PC-3 (cell line): ENCODE measurements around the gene PANK1. TPM values are rescaled to one million over a fixed set of nuclear protein-coding genes. Genes with fewer than 3 reads are reported as not detected.

Experiments used
- ATAC-seq: fragments of 200-7000 bp; cut with Tn5 transposase; 2 replicates; pipeline ENCODE4 v1.9.1; 2020; ENCODE audit warnings: mild to moderate bottlenecking, moderate library complexity
- BruUV-seq: library from RNA; stranded (reverse); fragments of 400-500 nt; replicated peaks from 2 replicates; lab custom pipeline; 2021; lab: Mats Ljungman, UMichigan
- CTCF ChIA-PET: fragments of 300-600 bp; sonication (Branson Sonifier 250); formaldehyde crosslinking; loops from one replicate; lab custom pipeline; 2022; ENCODE audit warnings: antibody characterized with exemption; lab: Charles Lee
- POLR2A ChIA-PET: fragments of 300-600 bp; sonication (Branson Sonifier 250); formaldehyde crosslinking; loops from one replicate; lab custom pipeline; 2022; ENCODE audit warnings: antibody characterized with exemption; ENCODE audit not compliant: unreplicated experiment; lab: Charles Lee
- DNase-seq: peaks from one replicate; pipeline ENCODE4 v3.0.0-alpha.2; 2015
- H2AFZ ChIP-seq: fragments of 300-600 bp; sonication (generic); 2 replicates; pipeline ENCODE4 v1.6.0; 2016; ENCODE audit warnings: antibody characterized with exemption, low read length
- H3F3A ChIP-seq: fragments of 300-600 bp; sonication (generic); one replicate; pipeline ENCODE4 v1.6.0; 2017; ENCODE audit warnings: antibody characterized with exemption, low read length, control low read depth, mild to moderate bottlenecking; ENCODE audit not compliant: unreplicated experiment
- H3K27ac ChIP-seq: fragments of 300-600 bp; sonication (generic); 2 replicates; pipeline ENCODE4 v1.5.1; 2016; ENCODE audit warnings: mild to moderate bottlenecking, low read length
- H3K27me3 ChIP-seq: fragments of 300-600 bp; sonication (generic); 2 replicates; pipeline ENCODE4 v1.6.1; 2016; ENCODE audit warnings: low read length, mixed read lengths
- H3K36me3 ChIP-seq: fragments of 300-600 bp; sonication (generic); 2 replicates; pipeline ENCODE4 v1.6.1; 2016; ENCODE audit warnings: low read depth, mixed run types, low read length, mixed read lengths
- H3K4me1 ChIP-seq: fragments of 300-600 bp; sonication (generic); 2 replicates; pipeline ENCODE4 v1.5.1; 2016; ENCODE audit warnings: low read length; ENCODE audit not compliant: insufficient read depth
- H3K4me2 ChIP-seq: fragments of 300-600 bp; sonication (generic); 2 replicates; pipeline ENCODE4 v1.6.0; 2016; ENCODE audit warnings: low read length
- H3K4me3 ChIP-seq: fragments of 300-600 bp; sonication (generic); 2 replicates; pipeline ENCODE4 v1.5.1; 2016; ENCODE audit warnings: mild to moderate bottlenecking, low read length, mixed read lengths
- H3K79me2 ChIP-seq: fragments of 300-600 bp; sonication (generic); 2 replicates; pipeline ENCODE4 v1.6.1; 2017; ENCODE audit warnings: low read length, mixed read lengths
- H3K9ac ChIP-seq: fragments of 300-600 bp; sonication (generic); 2 replicates; pipeline ENCODE4 v1.6.0; 2016; ENCODE audit warnings: mild to moderate bottlenecking, low read length
- H3K9me2 ChIP-seq: fragments of 300-600 bp; sonication (generic); replicated peaks from 2 replicates; pipeline ENCODE4 v1.6.1; 2016; ENCODE audit warnings: mixed run types, low read length, mixed read lengths
- H3K9me3 ChIP-seq: fragments of 300-600 bp; sonication (generic); 2 replicates; pipeline ENCODE4 v1.6.1; 2016; ENCODE audit warnings: low read length, mixed read lengths
- H4K20me1 ChIP-seq: fragments of 300-600 bp; sonication (generic); 2 replicates; pipeline ENCODE4 v1.6.1; 2016; ENCODE audit warnings: low read length, mixed read lengths
- CTCF ChIP-seq: fragments of 300-600 bp; sonication (generic); conservative IDR thresholded peaks from 2 replicates; pipeline ENCODE4 v1.5.1; 2017; ENCODE audit warnings: antibody characterized with exemption, low read depth, mild to moderate bottlenecking, low read length
- EZH2 ChIP-seq: fragments of 300-600 bp; sonication (generic); IDR thresholded peaks from one replicate; pipeline ENCODE4 v1.6.1; 2017; ENCODE audit warnings: antibody characterized with exemption, mild to moderate bottlenecking, low read length; ENCODE audit not compliant: unreplicated experiment
- EZH2phosphoT487 ChIP-seq: fragments of 300-600 bp; sonication (generic); IDR thresholded peaks from 2 replicates; pipeline ENCODE4 v1.6.1; 2018; ENCODE audit warnings: mild to moderate bottlenecking, antibody characterized with exemption, low read length, borderline replicate concordance
- intact Hi-C: fragments of 100-400 bp; cut with micrococcal nuclease; formaldehyde crosslinking; loops from 2 replicates; pipeline ENCODE4 v1.9.0; 2023
- total RNA-seq: library from RNA; depleted of rRNA; stranded (reverse); fragments of >200 nt; gene quantifications from 2 replicates; pipeline ENCODE4 v1.2.3, GENCODE V29; 2014

PANK1 gene
- total RNA-seq, 1 experiment from 2014 or later, result 3.9 TPM

- Histone ChIP-seq H3K4me2 (peak overlapping the region; percentile 84), H2AFZ (peak overlapping the region; percentile 92), H3K4me3 (peak overlapping the region; percentile 70), H3K27ac (no peak overlapping the region), H3K36me3 (no peaks in the 10 kb centered on the region), H3F3A (no peaks in the 10 kb centered on the region), H3K4me1 (peaks cover 21% of the 10 kb centered on the region), H3K27me3 (no peaks in the 10 kb centered on the region), H3K9me3 (no peaks in the 10 kb centered on the region), H4K20me1 (no peaks in the 10 kb centered on the region), H3K9ac (peak overlapping the region; percentile 20; the same call in 1 of the 2 replicates), H3K79me2 (peaks cover 51% of the 10 kb centered on the region), H3K9me2 (no peaks in the 10 kb centered on the region)
- DNase-seq, result no peak
- CTCF ChIA-PET, result no interaction called here
- no TSS peak for BruUV-seq
- intact Hi-C loops, result no loop called here
- no peak for ATAC-seq
- TF ChIP-seq EZH2phosphoT487 (no peak), EZH2 (no peak), CTCF (no peak)
- POLR2A ChIA-PET, result interaction anchor here (0.7 kb wide), 1 partner anchor 54 kb away, joined by 4 read pairs; no protein-coding TSS in a partner anchor
Observed at GRCh38 chr10:89643431-89643811, 1.6 kb downstream of the PANK1 start.

GRCh38 chr10:89642193-89642592 lies 2.8 kb downstream of the PANK1 start:
- H3K79me2 ChIP-seq, result peaks cover 58% of the 10 kb centered on the region
- H2AFZ ChIP-seq, result no peak overlapping the region
- H3K27me3 ChIP-seq, result no peaks in the 10 kb centered on the region
- POLR2A ChIA-PET, result no interaction called here
- H3K4me1 ChIP-seq, result peaks cover 21% of the 10 kb centered on the region
- peak overlapping the region; percentile 84 for H3K4me2 ChIP-seq
- H3K9me2 ChIP-seq, result no peaks in the 10 kb centered on the region
- CTCF ChIA-PET, result no interaction called here
- no peaks in the 10 kb centered on the region for H3K9me3 ChIP-seq
- no peak overlapping the region for H3K27ac ChIP-seq
- intact Hi-C loops, result no loop called here
- BruUV-seq, result no TSS peak
- H3F3A ChIP-seq, result no peaks in the 10 kb centered on the region
- H4K20me1 ChIP-seq, result no peaks in the 10 kb centered on the region
- peak; percentile 5 for DNase-seq
- no peak for ATAC-seq
- H3K36me3 ChIP-seq, result no peaks in the 10 kb centered on the region
- TF ChIP-seq EZH2phosphoT487, result no peak
- no peak for TF ChIP-seq EZH2
- no peak for TF ChIP-seq CTCF
- no peak overlapping the region for H3K9ac ChIP-seq
- peak overlapping the region; percentile 70; the same call in 1 of the 2 replicates for H3K4me3 ChIP-seq

DNA sequence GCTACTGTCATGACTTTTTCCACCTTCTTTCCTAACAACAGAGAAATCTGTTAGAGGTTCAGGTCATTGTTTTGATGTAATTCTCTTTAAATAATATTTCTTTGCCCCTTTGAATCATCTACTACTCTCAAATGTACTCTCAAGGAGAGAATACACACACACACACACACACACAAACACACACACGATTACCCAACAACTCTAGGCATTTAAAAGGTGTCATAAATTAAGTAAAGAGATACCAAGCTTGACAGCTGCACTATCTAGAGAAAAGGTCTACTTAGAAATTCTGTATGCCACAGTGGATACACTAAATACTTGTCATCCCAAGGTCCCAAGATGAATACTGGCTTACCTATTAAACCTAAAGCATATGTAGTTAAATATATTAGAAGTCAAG lies 4.8 kb downstream of the PANK1 start:
- Histone ChIP-seq H3K27ac (no peak overlapping the region), H3K4me3 (no peak overlapping the region), H3F3A (no peaks in the 10 kb centered on the region), H3K4me2 (no peak overlapping the region), H4K20me1 (no peaks in the 10 kb centered on the region), H3K79me2 (peaks cover 59% of the 10 kb centered on the region), H3K9ac (no peak overlapping the region), H3K9me2 (no peaks in the 10 kb centered on the region), H3K9me3 (no peaks in the 10 kb centered on the region), H3K27me3 (no peaks in the 10 kb centered on the region), H2AFZ (no peak overlapping the region), H3K36me3 (no peaks in the 10 kb centered on the region), H3K4me1 (peaks cover 14% of the 10 kb centered on the region)
- no peak for TF ChIP-seq EZH2phosphoT487
- ChIA-PET POLR2A (no interaction called here), CTCF (interaction anchor here (0.6 kb wide), 1 partner anchor 221 kb away, joined by 5 read pairs; no protein-coding TSS in a partner anchor)
- intact Hi-C loops, result no loop called here
- ATAC-seq (no peak), DNase-seq (no peak)
- BruUV-seq, result no TSS peak
